Panc1 (cell line): ENCODE results near the gene IPO11.

Source experiments
- CTCF ChIP-seq: fragments of 450-650 bp; IDR thresholded peaks from 2 replicates; pipeline ENCODE4 v1.5.1; 2017; ENCODE audit warnings: mild to moderate bottlenecking
- POLR2AphosphoS5 ChIP-seq: IDR thresholded peaks from 2 replicates; pipeline ENCODE4 v1.6.1; 2012; ENCODE audit warnings: mild to moderate bottlenecking, low read depth, low read length, moderate library complexity
- REST ChIP-seq, 2 experiments: IDR thresholded peaks; 2 replicates each; pipeline ENCODE4 v1.6.1; 2011 to 2012; ENCODE audit warnings: low read depth in 2 of 2, control low read depth in 1 of 2, low read length in 1 of 2, mild to moderate bottlenecking in 1 of 2, moderate library complexity in 1 of 2; ENCODE audit not compliant: insufficient read depth in 1 of 2
- SIN3A ChIP-seq: IDR thresholded peaks from 2 replicates; pipeline ENCODE4 v1.6.1; 2012; ENCODE audit warnings: low read depth, mild to moderate bottlenecking, low read length, moderate library complexity, borderline replicate concordance; ENCODE audit not compliant: insufficient read depth
- TCF7L2 ChIP-seq: IDR thresholded peaks from 2 replicates; pipeline ENCODE4 v1.6.1; 2011; ENCODE audit warnings: mild to moderate bottlenecking, low read depth, low read length, inconsistent platforms

GRCh38 chr5:62642468-62642867, 229.9 kb downstream of the IPO11 start:
- TF ChIP-seq CTCF (no peak), POLR2AphosphoS5 (no peak), TCF7L2 (no peak), REST (IDR thresholded peaks at IDR 0.05; ENCODE audit: insufficient read depth in 1 of 2, low read depth in 2 of 2, low read length in 1 of 2) (no peak), SIN3A (no peak)
